Esophagus mucosa (tissue), 1 donor: Measurements from ENCODE around the gene LORICRIN. TPM values are rescaled to one million over a fixed set of nuclear protein-coding genes. Genes with fewer than 3 reads are reported as not detected.

Source experiments
- ATAC-seq: fragments of 200-7000 bp; cut with Tn5 transposase; one replicate; pipeline ENCODE4 v1.9.1; 2020
- total RNA-seq: library from RNA; stranded (reverse); gene quantifications from one replicate; pipeline ENCODE4 v1.2.4, GENCODE V29; 2023
- donor health status: DM: yes; HTN: yes; CAD: no.

LORICRIN gene
- total RNA-seq, 1 donor from 2014 or later, result not detected

- no peak for ATAC-seq
Observed at GRCh38 chr1:153306303-153307220, 47.1 kb downstream of the LORICRIN start.

GRCh38 chr1:153307221-153307600 is 47.7 kb downstream of the LORICRIN start:
- no peak for ATAC-seq

GRCh38 chr1:153308540-153308939 is 49.1 kb downstream of the LORICRIN start:
- no peak for ATAC-seq

- no peak for ATAC-seq
Observed at GRCh38 chr1:153309441-153309840, 50.0 kb downstream of the LORICRIN start.

- no peak for ATAC-seq
Observed at GRCh38 chr1:153310526-153310925, 51.0 kb downstream of the LORICRIN start.

Other genes starting within 250 kb of the LORICRIN start
- gene SPRR1B, start 228.5 kb upstream of the LORICRIN start, total RNA-seq, result 2,894 TPM
- 1,669 TPM for gene SPRR2D, start 218.6 kb upstream of the LORICRIN start, total RNA-seq
- gene SPRR2A, start 202.2 kb upstream of the LORICRIN start, total RNA-seq, result 5,244 TPM
- 27.1 TPM for gene SPRR2B, start 188.1 kb upstream of the LORICRIN start, total RNA-seq
- gene SPRR2E, start 165.2 kb upstream of the LORICRIN start, total RNA-seq, result 1,779 TPM
- gene SPRR2F, start 146.2 kb upstream of the LORICRIN start, total RNA-seq, result 198 TPM
- 0.68 TPM for gene SPRR2G, start 108.8 kb upstream of the LORICRIN start, total RNA-seq
- not detected for gene LELP1, start 56.3 kb upstream of the LORICRIN start, total RNA-seq
- gene PRR9, start 42.1 kb upstream of the LORICRIN start, total RNA-seq, result not detected
- gene PGLYRP3, start 53.3 kb downstream of the LORICRIN start, total RNA-seq, result 31.3 TPM
- 14.5 TPM for gene PGLYRP4, start 89.2 kb downstream of the LORICRIN start, total RNA-seq
- gene S100A9, start 98.2 kb downstream of the LORICRIN start, total RNA-seq, result 34,355 TPM
- 65.2 TPM for gene S100A12, start 115.9 kb downstream of the LORICRIN start, total RNA-seq
- gene S100A8, start 131.4 kb downstream of the LORICRIN start, total RNA-seq, result 27,439 TPM
- gene S100A7A, start 156.8 kb downstream of the LORICRIN start, total RNA-seq, result 24.6 TPM
- 5,647 TPM for gene S100A7, start 201.0 kb downstream of the LORICRIN start, total RNA-seq